AG04449 (cell line): ENCODE measurements around the gene ZNF140.

Experiments used
- CTCF ChIA-PET: fragments of 350-600 bp; formaldehyde crosslinking; extraction: SDS; loops from one replicate; lab custom pipeline; 2021; ENCODE audit warnings: antibody characterized with exemption; lab: Yijun Ruan, JAX
- POLR2A ChIA-PET: fragments of 400-600, 350-600 bp; formaldehyde crosslinking; extraction: SDS; loops from one replicate; lab custom pipeline; 2020; ENCODE audit warnings: antibody characterized with exemption, inconsistent platforms; lab: Yijun Ruan, JAX
- DNase-seq: peaks from one replicate; pipeline ENCODE4 v3.0.0-alpha.2; 2010; ENCODE audit warnings: low read depth, low spot score
- H3K4me3 ChIP-seq: 2 replicates; pipeline ENCODE4 v1.5.1; 2011; ENCODE audit warnings: low read depth, mild to moderate bottlenecking, control low read depth, low read length
- CTCF ChIP-seq: IDR thresholded peaks from one replicate; pipeline ENCODE4 v1.5.1; 2011; ENCODE audit warnings: mild to moderate bottlenecking, moderate library complexity, low read length, control low read depth, inconsistent platforms; ENCODE audit not compliant: insufficient read depth; ENCODE audit errors: missing control alignments

Gene ZNF140

GRCh38 chr12:133156125-133156690 lies 75.5 kb downstream of the ZNF140 start:
- POLR2A ChIA-PET, result no interaction called here
- no peak overlapping the region for H3K4me3 ChIP-seq
- CTCF ChIA-PET, result no interaction called here
- DNase-seq, result no peak
- TF ChIP-seq CTCF, result no peak
